Naive thymus-derived CD4-positive, alpha-beta T cell (primary cell): ENCODE data around the gene HPX. TPM values are rescaled to one million over a fixed set of nuclear protein-coding genes. Genes with fewer than 3 reads are reported as not detected.
A peak's percentile ranks its signal among the peaks of the same experiment; 100 is the strongest.

Experiments used
- ATAC-seq: fragments of 150-1000 bp; cut with Tn5 transposase; 2 replicates; pipeline ENCODE4 v1.10.0; 2021; ENCODE audit warnings: mild to moderate bottlenecking, moderate library complexity
- CTCF ChIA-PET: fragments of 350-600 bp; sonication (Branson Sonifier 250); formaldehyde crosslinking; loops from one replicate; lab custom pipeline; 2021; ENCODE audit warnings: antibody characterized with exemption; lab: Charles Lee
- POLR2A ChIA-PET: fragments of 350-600 bp; sonication (Branson Sonifier 250); formaldehyde crosslinking; loops from one replicate; lab custom pipeline; 2021; ENCODE audit warnings: antibody characterized with exemption, inconsistent platforms; lab: Charles Lee
- DNase-seq, 9 donors: peaks; one replicate each; pipeline versions ENCODE4 v3.0.0 to v3.0.0-alpha.2; 2020 to 2022; ENCODE audit warnings: mixed read lengths in 1 of 9
- H3K27ac ChIP-seq: one replicate; pipeline ENCODE4 v1.7.0; 2013; ENCODE audit warnings: mild to moderate bottlenecking, low read depth, low read length, moderate library complexity
- H3K27me3 ChIP-seq, 2 donors: one replicate each; pipeline ENCODE4 v1.7.0; 2013; ENCODE audit warnings: low read length in 2 of 2, mild to moderate bottlenecking in 2 of 2, moderate library complexity in 2 of 2; ENCODE audit not compliant: control insufficient read depth in 2 of 2, insufficient read depth in 2 of 2
- H3K36me3 ChIP-seq, 3 experiments: 1 replicate in 2 of 3; 2 replicates in 1 of 3; pipeline ENCODE4 v1.7.0; 2013; ENCODE audit warnings: low read length in 3 of 3, mild to moderate bottlenecking in 3 of 3, moderate library complexity in 1 of 3; ENCODE audit not compliant: insufficient read depth in 3 of 3, control insufficient read depth in 2 of 3
- H3K4me1 ChIP-seq, 2 donors: one replicate each; pipeline ENCODE4 v1.7.0; 2013; ENCODE audit warnings: low read length in 2 of 2, mild to moderate bottlenecking in 2 of 2, moderate library complexity in 1 of 2; ENCODE audit not compliant: control insufficient read depth in 2 of 2, insufficient read depth in 2 of 2
- H3K4me3 ChIP-seq: 2 replicates; pipeline ENCODE4 v1.7.0; 2013; ENCODE audit warnings: mild to moderate bottlenecking, low read length
- H3K9me3 ChIP-seq, 3 experiments: 1 replicate in 2 of 3; 2 replicates in 1 of 3; pipeline ENCODE4 v1.7.0; 2013; ENCODE audit warnings: low read length in 3 of 3; ENCODE audit not compliant: control insufficient read depth in 2 of 3
- H3K27ac Mint-ChIP-seq, 9 donors: one replicate each; pipeline ENCODE4 v1.8.0; 2020 to 2022; ENCODE audit warnings: mixed read lengths in 9 of 9, mild to moderate bottlenecking in 8 of 9, moderate library complexity in 5 of 9, inconsistent platforms in 2 of 9
- H3K27me3 Mint-ChIP-seq, 5 donors: one replicate each; pipeline ENCODE4 v1.8.0; 2021 to 2022; ENCODE audit warnings: mixed read lengths in 5 of 5, mild to moderate bottlenecking in 1 of 5
- H3K36me3 Mint-ChIP-seq, 5 donors: one replicate each; pipeline ENCODE4 v1.8.0; 2020 to 2022; ENCODE audit warnings: mixed read lengths in 5 of 5, mild to moderate bottlenecking in 3 of 5, inconsistent platforms in 1 of 5
- H3K4me1 Mint-ChIP-seq, 7 donors: one replicate each; pipeline ENCODE4 v1.8.0; 2020 to 2022; ENCODE audit warnings: mixed read lengths in 7 of 7, mild to moderate bottlenecking in 3 of 7, inconsistent platforms in 1 of 7
- H3K4me3 Mint-ChIP-seq, 10 donors: one replicate each; pipeline ENCODE4 v1.8.0; 2020 to 2022; ENCODE audit warnings: mild to moderate bottlenecking in 10 of 10, mixed read lengths in 10 of 10, moderate library complexity in 6 of 10, inconsistent platforms in 2 of 10
- H3K9me3 Mint-ChIP-seq, 11 donors: one replicate each; pipeline ENCODE4 v1.8.0; 2020 to 2022; ENCODE audit warnings: mixed read lengths in 11 of 11, mild to moderate bottlenecking in 4 of 11, inconsistent platforms in 1 of 11, moderate library complexity in 1 of 11
- intact Hi-C, 2 donors: fragments of 100-400 bp; cut with micrococcal nuclease; formaldehyde crosslinking; loops; one replicate each; pipeline ENCODE4 v1.15.1; 2023
- polyA plus RNA-seq, 2 donors: library from polyadenylated mRNA; unstranded; fragments of 300-500 nt; fragmentation: Illumina TruSeq; gene quantifications; one replicate each; pipeline ENCODE4 v1.2.3, GENCODE V29; 2021
- total RNA-seq, 6 experiments: library from RNA in 5 of 6; stranded (reverse) in 5 of 6; gene quantifications; 1 replicate in 5 of 6; 2 replicates in 1 of 6; pipeline ENCODE4 v1.2.3 and lab custom pipeline; 2021 to 2026

The HPX gene, protein sequence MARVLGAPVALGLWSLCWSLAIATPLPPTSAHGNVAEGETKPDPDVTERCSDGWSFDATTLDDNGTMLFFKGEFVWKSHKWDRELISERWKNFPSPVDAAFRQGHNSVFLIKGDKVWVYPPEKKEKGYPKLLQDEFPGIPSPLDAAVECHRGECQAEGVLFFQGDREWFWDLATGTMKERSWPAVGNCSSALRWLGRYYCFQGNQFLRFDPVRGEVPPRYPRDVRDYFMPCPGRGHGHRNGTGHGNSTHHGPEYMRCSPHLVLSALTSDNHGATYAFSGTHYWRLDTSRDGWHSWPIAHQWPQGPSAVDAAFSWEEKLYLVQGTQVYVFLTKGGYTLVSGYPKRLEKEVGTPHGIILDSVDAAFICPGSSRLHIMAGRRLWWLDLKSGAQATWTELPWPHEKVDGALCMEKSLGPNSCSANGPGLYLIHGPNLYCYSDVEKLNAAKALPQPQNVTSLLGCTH
- total RNA-seq (1 to 10 TPM in 4 of 5 experiments, under 1 TPM in 1; 0.56 to 7.0 (median 1.7) TPM), polyA plus RNA-seq (not detected), total RNA-seq (lab: John Stamatoyannopoulos, UW) (0.67 reads per million)

DNA sequence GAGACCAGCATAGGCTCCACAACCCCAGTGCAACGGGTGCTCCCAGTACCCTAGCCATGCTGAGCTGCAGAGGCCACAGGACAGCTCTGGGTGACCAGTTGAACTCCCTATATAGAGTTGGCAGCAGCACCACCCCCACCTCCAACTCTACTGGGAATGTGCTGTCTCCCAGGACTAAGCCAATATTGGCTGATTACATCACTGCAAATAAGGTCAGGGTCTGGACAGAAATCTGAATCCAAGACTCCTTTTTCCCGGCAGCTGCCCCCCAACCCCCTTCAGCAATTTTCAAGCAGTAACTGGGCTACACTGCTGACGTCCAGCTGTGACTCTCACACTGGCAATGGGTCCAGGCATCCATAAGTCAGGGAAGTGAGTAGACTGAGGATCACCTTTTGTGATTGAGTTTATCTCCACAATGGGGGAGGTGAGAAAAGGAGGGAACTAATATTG, at the start of gene HPX:
Gene HPX, minus strand, starts transcription at position 82 of the 453 bp plus-strand sequence. Its CDS starts 24 bp downstream, at position 58.
- Histone ChIP-seq H3K4me1 (peaks cover 22 to 30% of the 10 kb centered on the region in 2 donors), H3K9me3 (no peaks in the 10 kb centered on the region), H3K27me3 (no peaks in the 10 kb centered on the region), H3K36me3 (no peaks in the 10 kb centered on the region), H3K4me3 (no peak within 1 kb of the TSS), H3K27ac (no peak within 1 kb of the TSS)
- peak within 1 kb of the TSS in 1 of 9 donors; percentile 28 for H3K27ac Mint-ChIP-seq
- peaks cover 0 to under 1% (median 0%) of the 10 kb centered on the region in 5 donors for H3K36me3 Mint-ChIP-seq
- H3K27me3 Mint-ChIP-seq = peaks cover 0 to 7% (median 0%) of the 10 kb centered on the region in 5 donors
- CTCF ChIA-PET = interaction anchor here (1.0 to 13.9 kb wide), 8 partner anchors 10 to 65 kb away, joined by 3 to 573 read pairs (median 4); partner anchors contain the start of genes APBB1 and SMPD1
- no peak within 1 kb of the TSS for H3K4me3 Mint-ChIP-seq
- H3K4me1 Mint-ChIP-seq = peaks cover 0 to 7% (median 1%) of the 10 kb centered on the region in 7 donors
- POLR2A ChIA-PET = interaction anchor here (0.6 to 6.1 kb wide), 6 partner anchors 12 to 216 kb away, joined by 3 to 73 read pairs (median 3); partner anchors contain the start of gene SMPD1
- ATAC-seq (no peak), DNase-seq (no peak)
- intact Hi-C loops = loop anchor here (5.0 kb wide), 3 partner anchors 41 to 189 kb away; partner anchors contain the start of genes ARFIP2 (in 1 of the 2) and TIMM10B (in 1 of the 2)
- no peaks in the 10 kb centered on the region for H3K9me3 Mint-ChIP-seq

DNA sequence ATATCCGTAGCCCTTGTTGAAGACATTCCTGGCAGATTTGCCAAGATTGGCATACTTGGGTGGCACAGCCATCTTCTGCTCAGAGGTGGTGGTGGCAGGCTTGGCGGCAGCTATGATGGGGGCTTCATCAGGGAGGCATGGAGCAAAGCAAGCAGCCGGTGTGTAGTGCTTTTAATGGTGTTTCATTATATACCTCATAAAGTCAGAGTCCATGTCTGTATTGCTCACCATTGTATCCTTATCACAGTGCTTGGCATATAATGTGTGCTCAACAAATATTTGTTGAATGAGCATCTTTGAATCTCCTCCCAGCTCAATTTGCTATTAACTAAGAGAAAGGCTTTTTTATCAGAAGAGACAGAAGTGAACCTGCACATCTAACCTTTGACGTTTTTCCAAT, 48.5 kb upstream of the HPX start:
- Histone ChIP-seq H3K36me3 (peaks cover 6 to 86% (median 8%) of the 10 kb centered on the region in 3 experiments), H3K9me3 (no peaks in the 10 kb centered on the region), H3K4me1 (no peaks in the 10 kb centered on the region), H3K27me3 (no peaks in the 10 kb centered on the region), H3K4me3 (no peak overlapping the region), H3K27ac (no peak overlapping the region)
- peak overlapping the region in 4 of 9 donors; percentile 2 to 53 (median 38) for H3K27ac Mint-ChIP-seq
- DNase-seq (no peak), ATAC-seq (no peak)
- no peaks in the 10 kb centered on the region for H3K27me3 Mint-ChIP-seq
- intact Hi-C loops = loop anchor here in 1 of 2 donors (10.0 kb wide), 2 partner anchors 805 to 1885 kb away; partner anchors contain the start of genes TRIM22, TRIM5 and TRIM68
- ChIA-PET POLR2A (interaction anchor here (1.0 to 1.2 kb wide), 3 partner anchors 8 to 14 kb away, joined by 3 to 5 read pairs (median 5); partner anchors contain the start of genes ARFIP2 and TIMM10B), CTCF (interaction anchor here (2.6 kb wide), 1 partner anchor 16 kb away, joined by 12 read pairs; no protein-coding TSS in a partner anchor)
- peaks cover 0 to 35% (median 3%) of the 10 kb centered on the region in 5 donors for H3K36me3 Mint-ChIP-seq
- no peak overlapping the region for H3K4me3 Mint-ChIP-seq
- H3K4me1 Mint-ChIP-seq = peaks cover 0 to 32% (median 14%) of the 10 kb centered on the region in 7 donors
- H3K9me3 Mint-ChIP-seq = no peaks in the 10 kb centered on the region

DNA sequence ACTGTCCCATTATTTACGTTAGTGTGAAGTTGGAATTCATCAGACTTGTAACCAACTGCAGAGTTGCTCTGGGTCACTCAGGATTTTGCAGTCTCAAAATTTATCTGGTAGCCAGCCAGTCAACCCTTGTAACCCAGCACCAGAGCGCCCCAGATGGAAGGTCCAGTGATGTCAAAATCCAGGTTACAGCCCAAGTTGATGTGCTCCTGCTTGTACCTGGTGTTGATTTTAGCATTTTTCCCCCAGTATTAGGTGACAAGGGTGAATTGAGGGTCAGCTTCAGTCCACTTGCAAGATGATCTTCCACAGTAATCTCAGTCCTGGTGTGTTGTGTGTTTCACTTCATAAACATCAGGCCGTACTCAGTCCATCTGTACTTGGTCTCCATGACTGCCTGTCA, 48.0 kb upstream of the HPX start:
- Histone ChIP-seq H3K27me3 (no peaks in the 10 kb centered on the region), H3K4me3 (no peak overlapping the region), H3K36me3 (peaks cover 6 to 85% (median 8%) of the 10 kb centered on the region in 3 experiments), H3K9me3 (no peaks in the 10 kb centered on the region), H3K4me1 (no peaks in the 10 kb centered on the region), H3K27ac (no peak overlapping the region)
- CTCF ChIA-PET = interaction anchor here (2.6 kb wide), 1 partner anchor 17 kb away, joined by 12 read pairs; no protein-coding TSS in a partner anchor
- POLR2A ChIA-PET = no interaction called here
- no peak overlapping the region for H3K4me3 Mint-ChIP-seq
- DNase-seq (no peak), ATAC-seq (no peak)
- peaks cover 0 to 32% (median 3%) of the 10 kb centered on the region in 5 donors for H3K36me3 Mint-ChIP-seq
- intact Hi-C loops = loop anchor here in 1 of 2 donors (10.0 kb wide), 2 partner anchors 804 to 1884 kb away; partner anchors contain the start of genes TRIM22, TRIM5 and TRIM68
- peak overlapping the region in 2 of 9 donors; percentile 2 to 66 for H3K27ac Mint-ChIP-seq
- no peaks in the 10 kb centered on the region for H3K27me3 Mint-ChIP-seq
- peaks cover 0 to 32% (median 9%) of the 10 kb centered on the region in 7 donors for H3K4me1 Mint-ChIP-seq
- no peaks in the 10 kb centered on the region for H3K9me3 Mint-ChIP-seq

DNA sequence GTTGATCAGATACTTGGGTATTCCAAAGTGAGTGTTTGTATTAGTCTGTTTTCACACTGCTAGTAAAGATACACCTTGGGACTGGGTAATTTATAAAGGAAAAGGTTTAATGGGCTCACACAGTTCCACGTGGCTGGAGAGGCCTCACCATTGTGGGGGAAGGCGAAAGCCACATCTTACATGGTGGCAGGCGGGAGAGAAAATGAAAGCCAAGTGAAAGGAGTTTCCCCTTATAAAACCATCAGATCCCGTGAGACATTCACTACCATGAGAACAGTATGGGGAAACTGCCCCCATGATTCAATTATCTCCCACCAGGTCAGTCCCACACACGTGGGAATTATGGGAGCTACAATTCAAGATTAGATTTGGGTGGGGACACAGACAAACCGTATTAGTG, 47.6 kb upstream of the HPX start:
- Mint-ChIP-seq H3K4me3 (no peak overlapping the region), H3K4me1 (peaks cover 3 to 32% (median 9%) of the 10 kb centered on the region in 7 donors), H3K27ac (peak overlapping the region in 4 of 9 donors; percentile 14 to 71 (median 46)), H3K9me3 (no peaks in the 10 kb centered on the region), H3K36me3 (peaks cover 2 to 31% (median 7%) of the 10 kb centered on the region in 5 donors), H3K27me3 (no peaks in the 10 kb centered on the region)
- CTCF ChIA-PET = interaction anchor here (1.1 kb wide), 1 partner anchor 109 kb away, joined by 3 read pairs; no protein-coding TSS in a partner anchor
- DNase-seq (no peak), ATAC-seq (no peak)
- no peaks in the 10 kb centered on the region for H3K27me3 ChIP-seq
- intact Hi-C loops = loop anchor here in 1 of 2 donors (10.0 kb wide), 2 partner anchors 804 to 1884 kb away; partner anchors contain the start of genes TRIM22, TRIM5 and TRIM68
- H3K9me3 ChIP-seq = no peaks in the 10 kb centered on the region
- peaks cover 0 to 2% of the 10 kb centered on the region in 2 donors for H3K4me1 ChIP-seq
- peaks cover 6 to 85% (median 8%) of the 10 kb centered on the region in 3 experiments for H3K36me3 ChIP-seq
- H3K27ac ChIP-seq = no peak overlapping the region
- POLR2A ChIA-PET = interaction anchor here (0.5 kb wide), 1 partner anchor 17 kb away, joined by 4 read pairs; no protein-coding TSS in a partner anchor
- H3K4me3 ChIP-seq = no peak overlapping the region

DNA sequence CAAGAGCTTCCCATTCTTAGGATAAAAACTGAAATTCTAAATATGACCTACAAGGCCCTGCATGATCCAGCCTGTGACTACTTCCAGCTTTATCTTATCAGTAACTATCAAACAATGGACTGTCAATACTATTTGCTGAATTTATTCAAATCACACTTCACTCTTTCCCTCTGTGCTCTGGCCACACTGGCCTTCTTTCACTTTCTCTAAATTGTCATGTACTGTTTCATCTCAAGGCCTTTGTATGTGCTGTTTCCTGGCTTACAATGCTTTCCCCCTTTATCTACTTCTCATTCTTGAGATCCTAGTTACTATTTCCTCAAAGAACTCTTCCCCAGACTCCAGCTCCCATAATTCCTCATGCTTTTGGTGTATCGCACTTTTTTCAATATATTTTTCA, 46.2 kb upstream of the HPX start:
- Histone ChIP-seq H3K9me3 (no peaks in the 10 kb centered on the region), H3K27ac (peak overlapping the region; percentile 38), H3K36me3 (peaks cover 3 to 86% (median 12%) of the 10 kb centered on the region in 3 experiments), H3K27me3 (no peaks in the 10 kb centered on the region), H3K4me3 (no peak overlapping the region), H3K4me1 (peaks cover 10 to 16% of the 10 kb centered on the region in 2 donors)
- no peak overlapping the region for H3K27ac Mint-ChIP-seq
- ATAC-seq (no peak), DNase-seq (no peak)
- peaks cover 14 to 31% (median 16%) of the 10 kb centered on the region in 7 donors for H3K4me1 Mint-ChIP-seq
- POLR2A ChIA-PET = no interaction called here
- CTCF ChIA-PET = no interaction called here
- peaks cover 0 to 1% (median 0%) of the 10 kb centered on the region in 11 donors for H3K9me3 Mint-ChIP-seq
- intact Hi-C loops = loop anchor here in 1 of 2 donors (10.0 kb wide), 2 partner anchors 802 to 1882 kb away; partner anchors contain the start of genes TRIM22, TRIM5 and TRIM68
- H3K27me3 Mint-ChIP-seq = no peaks in the 10 kb centered on the region
- peaks cover 12 to 34% (median 13%) of the 10 kb centered on the region in 5 donors for H3K36me3 Mint-ChIP-seq
- H3K4me3 Mint-ChIP-seq = no peak overlapping the region
